ENCODE results near the gene GPR55.

The GPR55 gene

DNA sequence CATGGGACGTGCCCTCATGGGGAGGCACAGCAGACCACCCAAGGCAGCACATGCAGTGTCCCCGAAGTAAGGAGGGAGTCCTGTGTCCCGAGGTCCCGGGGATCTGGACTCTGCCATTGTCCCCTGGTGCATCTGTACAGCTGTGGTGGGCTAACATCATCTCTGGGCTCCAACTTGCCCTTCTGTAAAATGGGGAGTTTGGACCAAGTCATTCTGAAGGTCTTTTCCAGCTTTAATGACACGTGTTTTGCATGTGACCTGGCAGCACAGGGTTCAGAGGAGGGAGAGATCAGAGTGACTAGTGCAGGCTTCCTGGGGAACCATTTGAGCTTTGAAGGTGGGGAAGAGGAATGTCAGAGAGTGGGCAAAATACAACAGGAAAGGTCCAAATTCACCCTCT is 38.8 kb downstream of the GPR55 start:
- H3K4me1 ChIP-seq (ENCODE audit: control insufficient read depth, insufficient read depth, low read length): no peaks in the 10 kb centered on the region
- H3K9me3 ChIP-seq (ENCODE audit: control insufficient read depth, insufficient read depth, low read depth, low read length): no peaks in the 10 kb centered on the region
- H3K4me3 ChIP-seq (ENCODE audit: low read depth, low read length): no peak overlapping the region
- ChIA-PET CTCF (interaction anchor here (0.9 kb wide), 3 partner anchors 15 to 101 kb away, joined by 3 to 4 read pairs (median 3); no protein-coding TSS in a partner anchor), POLR2A (no interaction called here)
- TF ChIP-seq, protein P1, sequence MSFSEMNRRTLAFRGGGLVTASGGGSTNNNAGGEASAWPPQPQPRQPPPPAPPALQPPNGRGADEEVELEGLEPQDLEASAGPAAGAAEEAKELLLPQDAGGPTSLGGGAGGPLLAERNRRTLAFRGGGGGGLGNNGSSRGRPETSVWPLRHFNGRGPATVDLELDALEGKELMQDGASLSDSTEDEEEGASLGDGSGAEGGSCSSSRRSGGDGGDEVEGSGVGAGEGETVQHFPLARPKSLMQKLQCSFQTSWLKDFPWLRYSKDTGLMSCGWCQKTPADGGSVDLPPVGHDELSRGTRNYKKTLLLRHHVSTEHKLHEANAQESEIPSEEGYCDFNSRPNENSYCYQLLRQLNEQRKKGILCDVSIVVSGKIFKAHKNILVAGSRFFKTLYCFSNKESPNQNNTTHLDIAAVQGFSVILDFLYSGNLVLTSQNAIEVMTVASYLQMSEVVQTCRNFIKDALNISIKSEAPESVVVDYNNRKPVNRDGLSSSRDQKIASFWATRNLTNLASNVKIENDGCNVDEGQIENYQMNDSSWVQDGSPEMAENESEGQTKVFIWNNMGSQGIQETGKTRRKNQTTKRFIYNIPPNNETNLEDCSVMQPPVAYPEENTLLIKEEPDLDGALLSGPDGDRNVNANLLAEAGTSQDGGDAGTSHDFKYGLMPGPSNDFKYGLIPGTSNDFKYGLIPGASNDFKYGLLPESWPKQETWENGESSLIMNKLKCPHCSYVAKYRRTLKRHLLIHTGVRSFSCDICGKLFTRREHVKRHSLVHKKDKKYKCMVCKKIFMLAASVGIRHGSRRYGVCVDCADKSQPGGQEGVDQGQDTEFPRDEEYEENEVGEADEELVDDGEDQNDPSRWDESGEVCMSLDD (tag by site-specific recombination; IDR thresholded peaks at IDR 0.05): no peak
- TF ChIP-seq GLI2 (tag by site-specific recombination; IDR thresholded peaks at IDR 0.05; ENCODE audit: borderline replicate concordance, low read depth) (no peak), ZNF112 (tag by site-specific recombination; IDR thresholded peaks at IDR 0.05) (no peak)
- H3K36me3 ChIP-seq (ENCODE audit: control insufficient read depth in 2 of 2, insufficient read depth in 1 of 2, low read length in 2 of 2): no peaks in the 10 kb centered on the region
- no peak overlapping the region for H3K27ac ChIP-seq (ENCODE audit: extremely low read depth, low read depth, low read length)

DNA sequence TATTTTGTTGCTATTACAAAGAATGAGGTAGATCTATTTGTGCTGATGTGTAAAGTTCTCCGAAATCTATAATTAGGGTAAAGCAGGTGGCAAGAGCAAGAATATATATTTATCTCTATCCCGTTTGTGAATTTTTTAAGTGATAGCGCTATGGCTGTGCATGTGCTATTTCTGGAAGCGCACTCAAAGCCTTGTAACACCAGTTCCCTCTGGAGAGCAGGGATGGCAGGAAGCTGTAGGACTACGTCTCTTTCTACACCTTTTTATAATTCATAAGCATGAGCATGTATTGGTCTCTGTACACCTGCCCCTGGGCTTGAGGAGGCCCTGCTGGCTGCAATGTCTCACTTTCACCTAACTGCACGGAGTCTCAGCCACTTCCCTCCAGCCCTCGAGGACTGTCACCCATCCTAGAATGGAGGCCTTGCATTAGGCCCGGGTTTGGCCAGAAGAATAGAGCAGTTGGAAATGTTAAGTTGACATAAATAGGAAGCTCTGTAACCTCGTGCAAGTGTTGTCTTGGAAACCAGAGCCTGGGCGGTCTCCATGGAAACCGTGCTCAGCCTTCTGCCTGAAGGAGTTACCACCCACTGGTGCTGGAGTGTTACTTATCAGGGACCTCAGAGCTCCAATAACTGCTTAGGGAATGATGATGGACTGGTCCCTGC is 39.4 kb downstream of the GPR55 start:
- no peak for TF ChIP-seq ZBTB8A (tag by site-specific recombination; IDR thresholded peaks at IDR 0.05)
- TF ChIP-seq MYNN (tag by site-specific recombination; IDR thresholded peaks at IDR 0.05; ENCODE audit: borderline replicate concordance): peak; percentile 88
- TF ChIP-seq ZFHX2 (tag by site-specific recombination; conservative IDR thresholded peaks at IDR 0.05): peak; percentile 17; the same call in 1 of the 2 replicates
- 0 out of 2 replicates have a peak, but pooled peaks have one; percentile 26 for TF ChIP-seq ZNF10 (tag by site-specific recombination; IDR thresholded peaks at IDR 0.05)
- TF ChIP-seq ZNF157 (tag by site-specific recombination; IDR thresholded peaks at IDR 0.05): no peak
- Histone ChIP-seq H3K4me1 (ENCODE audit: control insufficient read depth, insufficient read depth, low read length) (no peaks in the 10 kb centered on the region), H3K27ac (ENCODE audit: extremely low read depth, low read depth, low read length) (no peak overlapping the region), H3K36me3 (ENCODE audit: control insufficient read depth in 2 of 2, insufficient read depth in 1 of 2, low read length in 2 of 2) (no peaks in the 10 kb centered on the region), H3K9me3 (ENCODE audit: control insufficient read depth, insufficient read depth, low read depth, low read length) (no peaks in the 10 kb centered on the region), H3K4me3 (ENCODE audit: low read depth, low read length) (no peak overlapping the region)
- ChIA-PET CTCF (interaction anchor here (0.6 to 0.9 kb wide), 4 partner anchors 16 to 551 kb away, joined by 3 to 4 read pairs (median 3); no protein-coding TSS in a partner anchor), POLR2A (no interaction called here)

DNA sequence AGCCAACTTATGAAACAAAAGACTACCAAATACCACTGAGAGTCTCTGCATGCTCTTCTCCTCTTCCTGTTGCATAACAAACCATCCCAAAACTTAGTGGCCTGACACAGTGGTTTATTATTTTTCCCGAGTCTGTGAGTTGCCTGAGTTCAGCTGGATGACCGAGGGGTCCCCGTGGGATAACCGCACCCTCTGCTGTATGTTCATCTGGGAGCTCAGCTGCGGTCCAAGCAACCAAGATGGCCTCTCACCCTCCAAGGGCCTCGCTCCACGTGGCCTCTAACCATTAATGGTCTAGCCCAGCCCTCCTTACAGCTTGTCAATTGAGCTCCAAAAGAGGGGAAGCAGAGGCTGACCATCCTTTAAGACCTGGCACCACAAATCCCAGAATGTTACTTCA is 43.2 kb downstream of the GPR55 start:
- no peaks in the 10 kb centered on the region for H3K9me3 ChIP-seq (ENCODE audit: control insufficient read depth, insufficient read depth, low read depth, low read length)
- peaks cover 0 to 30% of the 10 kb centered on the region in 2 experiments; a peak in 2 of 3 replicates for H3K36me3 ChIP-seq (ENCODE audit: control insufficient read depth in 2 of 2, insufficient read depth in 1 of 2, low read length in 2 of 2)
- H3K4me1 ChIP-seq (ENCODE audit: control insufficient read depth, insufficient read depth, low read length): no peaks in the 10 kb centered on the region
- no peak overlapping the region for H3K4me3 ChIP-seq (ENCODE audit: low read depth, low read length)
- H3K27ac ChIP-seq (ENCODE audit: extremely low read depth, low read depth, low read length): no peak overlapping the region
- CTCF ChIA-PET: interaction anchor here (0.6 to 1.5 kb wide), 4 partner anchors 14 to 65 kb away, joined by 3 to 6 read pairs (median 3); no protein-coding TSS in a partner anchor
- POLR2A ChIA-PET: no interaction called here
- TF ChIP-seq, protein P2, sequence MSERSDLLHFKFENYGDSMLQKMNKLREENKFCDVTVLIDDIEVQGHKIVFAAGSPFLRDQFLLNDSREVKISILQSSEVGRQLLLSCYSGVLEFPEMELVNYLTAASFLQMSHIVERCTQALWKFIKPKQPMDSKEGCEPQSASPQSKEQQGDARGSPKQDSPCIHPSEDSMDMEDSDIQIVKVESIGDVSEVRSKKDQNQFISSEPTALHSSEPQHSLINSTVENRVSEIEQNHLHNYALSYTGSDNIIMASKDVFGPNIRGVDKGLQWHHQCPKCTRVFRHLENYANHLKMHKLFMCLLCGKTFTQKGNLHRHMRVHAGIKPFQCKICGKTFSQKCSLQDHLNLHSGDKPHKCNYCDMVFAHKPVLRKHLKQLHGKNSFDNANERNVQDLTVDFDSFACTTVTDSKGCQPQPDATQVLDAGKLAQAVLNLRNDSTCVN (tag by site-specific recombination; optimal IDR thresholded peaks at IDR 0.05): no peak
- TF ChIP-seq OVOL3 (tag by site-specific recombination; IDR thresholded peaks at IDR 0.05) (no peak), ZNF785 (tag by site-specific recombination; IDR thresholded peaks at IDR 0.05) (no peak), ZNF223 (tag by site-specific recombination; IDR thresholded peaks at IDR 0.05) (no peak), ZNF626 (tag by site-specific recombination; IDR thresholded peaks at IDR 0.05) (no peak), ZNF416 (tag by site-specific recombination; IDR thresholded peaks at IDR 0.05) (no peak), ZNF776 (tag by site-specific recombination; IDR thresholded peaks at IDR 0.05; ENCODE audit: borderline replicate concordance) (no peak), ZNF138 (tag by site-specific recombination; IDR thresholded peaks at IDR 0.05; ENCODE audit: borderline replicate concordance) (no peak), ZNF211 (tag by site-specific recombination; IDR thresholded peaks at IDR 0.05; ENCODE audit: low read depth) (no peak), ZNF549 (tag by site-specific recombination; IDR thresholded peaks at IDR 0.05) (no peak), YY1 (tag by site-specific recombination; IDR thresholded peaks at IDR 0.05) (no peak), BCL11B (tag by site-specific recombination; IDR thresholded peaks at IDR 0.05; ENCODE audit: low read depth) (no peak), ZFHX2 (tag by site-specific recombination; conservative IDR thresholded peaks at IDR 0.05) (no peak)
- TF ChIP-seq, protein P3, sequence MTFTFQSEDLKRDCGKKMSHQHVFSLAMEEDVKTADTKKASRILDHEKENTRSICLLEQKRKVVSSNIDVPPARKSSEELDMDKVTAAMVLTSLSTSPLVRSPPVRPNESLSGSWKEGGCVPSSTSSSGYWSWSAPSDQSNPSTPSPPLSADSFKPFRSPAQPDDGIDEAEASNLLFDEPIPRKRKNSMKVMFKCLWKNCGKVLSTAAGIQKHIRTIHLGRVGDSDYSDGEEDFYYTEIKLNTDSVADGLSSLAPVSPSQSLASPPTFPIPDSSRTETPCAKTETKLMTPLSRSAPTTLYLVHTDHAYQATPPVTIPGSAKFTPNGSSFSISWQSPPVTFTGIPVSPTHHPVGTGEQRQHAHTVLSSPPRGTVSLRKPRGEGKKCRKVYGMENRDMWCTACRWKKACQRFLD (tag by site-specific recombination; IDR thresholded peaks at IDR 0.05): no peak
- TF ChIP-seq, protein P4, sequence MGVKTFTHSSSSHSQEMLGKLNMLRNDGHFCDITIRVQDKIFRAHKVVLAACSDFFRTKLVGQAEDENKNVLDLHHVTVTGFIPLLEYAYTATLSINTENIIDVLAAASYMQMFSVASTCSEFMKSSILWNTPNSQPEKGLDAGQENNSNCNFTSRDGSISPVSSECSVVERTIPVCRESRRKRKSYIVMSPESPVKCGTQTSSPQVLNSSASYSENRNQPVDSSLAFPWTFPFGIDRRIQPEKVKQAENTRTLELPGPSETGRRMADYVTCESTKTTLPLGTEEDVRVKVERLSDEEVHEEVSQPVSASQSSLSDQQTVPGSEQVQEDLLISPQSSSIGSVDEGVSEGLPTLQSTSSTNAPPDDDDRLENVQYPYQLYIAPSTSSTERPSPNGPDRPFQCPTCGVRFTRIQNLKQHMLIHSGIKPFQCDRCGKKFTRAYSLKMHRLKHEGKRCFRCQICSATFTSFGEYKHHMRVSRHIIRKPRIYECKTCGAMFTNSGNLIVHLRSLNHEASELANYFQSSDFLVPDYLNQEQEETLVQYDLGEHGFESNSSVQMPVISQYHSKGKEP (tag by site-specific recombination; IDR thresholded peaks at IDR 0.05): no peak
- TF ChIP-seq, protein P5, sequence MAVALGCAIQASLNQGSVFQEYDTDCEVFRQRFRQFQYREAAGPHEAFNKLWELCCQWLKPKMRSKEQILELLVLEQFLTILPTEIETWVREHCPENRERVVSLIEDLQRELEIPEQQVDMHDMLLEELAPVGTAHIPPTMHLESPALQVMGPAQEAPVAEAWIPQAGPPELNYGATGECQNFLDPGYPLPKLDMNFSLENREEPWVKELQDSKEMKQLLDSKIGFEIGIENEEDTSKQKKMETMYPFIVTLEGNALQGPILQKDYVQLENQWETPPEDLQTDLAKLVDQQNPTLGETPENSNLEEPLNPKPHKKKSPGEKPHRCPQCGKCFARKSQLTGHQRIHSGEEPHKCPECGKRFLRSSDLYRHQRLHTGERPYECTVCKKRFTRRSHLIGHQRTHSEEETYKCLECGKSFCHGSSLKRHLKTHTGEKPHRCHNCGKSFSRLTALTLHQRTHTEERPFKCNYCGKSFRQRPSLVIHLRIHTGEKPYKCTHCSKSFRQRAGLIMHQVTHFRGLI (tag by site-specific recombination; IDR thresholded peaks at IDR 0.05): no peak
